Measurements from ENCODE around the gene PIGZ.
A peak's percentile ranks its signal among the peaks of the same experiment; 100 is the strongest.

Gene PIGZ

GRCh38 chr3:197006446-197006845 is 37.8 kb upstream of the PIGZ start:
- TF ChIP-seq CTCF (IDR thresholded peaks at IDR 0.05), result no peak

GRCh38 chr3:197003461-197004385 is 35.1 kb upstream of the PIGZ start:
- no peak for TF ChIP-seq CTCF (IDR thresholded peaks at IDR 0.05)

- peak; percentile 85 for TF ChIP-seq CTCF (IDR thresholded peaks at IDR 0.05)
These were observed 34.2 kb upstream of the PIGZ start for GRCh38 chr3:197002701-197003454.

DNA sequence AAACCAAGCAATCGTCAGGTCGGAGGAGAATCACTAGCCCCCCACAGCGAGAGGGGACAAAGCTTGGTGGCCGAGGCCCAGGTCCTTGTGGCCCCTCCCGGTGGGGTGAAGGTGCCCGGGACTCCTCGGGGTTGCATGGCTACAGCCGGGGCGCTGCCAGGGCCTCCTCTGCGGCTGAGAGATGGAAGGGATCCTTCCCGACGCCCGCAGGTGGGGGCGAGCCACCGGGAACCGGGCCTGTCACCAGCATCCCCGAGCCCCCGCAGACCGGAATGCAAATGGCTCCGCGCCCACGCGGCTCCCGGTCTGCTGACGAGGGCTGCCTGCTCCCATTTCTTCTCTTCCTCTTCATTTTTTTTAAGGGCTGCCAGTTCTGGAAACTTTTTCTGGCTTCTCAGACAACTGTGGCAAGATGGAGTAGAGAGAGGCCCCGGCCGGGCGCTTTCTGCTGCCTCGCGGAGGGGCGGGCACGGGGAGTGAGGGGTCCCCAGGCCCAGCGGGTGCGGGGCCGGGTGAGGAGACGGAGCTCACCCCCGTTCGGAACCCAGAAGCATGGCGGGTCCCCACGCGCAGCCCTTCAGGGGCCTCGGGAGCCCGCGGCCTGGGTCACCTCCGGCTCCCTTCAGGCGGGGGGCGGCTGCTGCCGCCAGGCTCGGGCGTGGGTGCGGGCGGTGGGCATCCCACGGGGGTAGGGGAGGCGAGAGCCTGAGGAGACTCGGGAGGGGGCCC is 33.5 kb upstream of the PIGZ start:
- no peak for TF ChIP-seq CTCF (IDR thresholded peaks at IDR 0.05)

GRCh38 chr3:197001106-197001971 is 32.7 kb upstream of the PIGZ start:
- no peak for TF ChIP-seq CTCF (IDR thresholded peaks at IDR 0.05)

- no peak for TF ChIP-seq CTCF (IDR thresholded peaks at IDR 0.05)
These were observed 31.6 kb upstream of the PIGZ start for GRCh38 chr3:197000211-197000610.
